NCI-H226 (cell line): ENCODE results near the gene CHST9.

ENCODE experiments used
- DNase-seq: peaks from one replicate; pipeline ENCODE4 v3.0.0-alpha.2; 2015

Gene CHST9

GRCh38 chr18:26922313-26922712, 262.8 kb downstream of the CHST9 start:
- DNase-seq, result no peak

GRCh38 chr18:26920644-26921043, 264.5 kb downstream of the CHST9 start:
- DNase-seq, result no peak

DNA sequence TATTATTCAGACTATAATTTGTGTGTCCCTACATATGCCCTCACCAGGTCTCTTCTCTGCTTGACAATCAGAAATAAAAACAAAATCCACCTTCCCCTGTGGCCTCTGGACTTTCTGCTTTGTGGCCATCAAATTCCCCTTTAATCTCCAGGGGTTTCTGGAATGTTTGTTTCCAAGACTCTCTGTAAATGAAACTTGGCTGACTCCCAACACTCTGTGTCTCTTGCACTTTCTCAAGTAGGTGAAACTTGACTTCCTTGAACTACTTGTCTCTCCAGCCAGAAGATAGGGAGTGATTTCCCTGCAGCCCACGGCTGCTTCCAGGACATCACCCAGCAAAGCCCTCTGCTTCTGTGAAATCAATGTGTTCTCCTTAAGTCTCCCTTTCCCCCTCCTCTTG, 265.5 kb downstream of the CHST9 start:
- DNase-seq, result no peak

GRCh38 chr18:26919201-26919600, 265.9 kb downstream of the CHST9 start:
- DNase-seq, result no peak

DNA sequence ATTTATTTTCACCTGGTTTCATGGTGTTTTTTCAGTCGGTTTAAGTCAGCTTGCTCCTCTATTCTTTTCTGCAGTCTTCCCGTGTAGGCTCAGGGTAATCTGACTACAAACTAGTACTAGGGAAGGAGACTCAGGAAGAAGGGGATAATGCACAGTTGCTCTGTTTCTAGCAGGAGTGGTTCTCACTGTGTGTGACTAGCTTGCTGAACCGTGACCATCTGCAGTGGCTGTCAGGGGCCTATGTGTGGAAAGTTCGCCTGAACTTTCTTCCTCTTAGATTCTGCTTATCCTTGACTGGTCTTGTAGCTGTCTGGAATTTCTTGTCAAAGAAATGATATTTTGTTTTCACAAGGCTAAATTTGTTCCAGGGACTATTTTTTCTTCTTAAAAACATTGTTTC, 273.3 kb downstream of the CHST9 start:
- no peak for DNase-seq

- DNase-seq, result no peak
Measured at GRCh38 chr18:26909599-26910290, 275.4 kb downstream of the CHST9 start.

DNA sequence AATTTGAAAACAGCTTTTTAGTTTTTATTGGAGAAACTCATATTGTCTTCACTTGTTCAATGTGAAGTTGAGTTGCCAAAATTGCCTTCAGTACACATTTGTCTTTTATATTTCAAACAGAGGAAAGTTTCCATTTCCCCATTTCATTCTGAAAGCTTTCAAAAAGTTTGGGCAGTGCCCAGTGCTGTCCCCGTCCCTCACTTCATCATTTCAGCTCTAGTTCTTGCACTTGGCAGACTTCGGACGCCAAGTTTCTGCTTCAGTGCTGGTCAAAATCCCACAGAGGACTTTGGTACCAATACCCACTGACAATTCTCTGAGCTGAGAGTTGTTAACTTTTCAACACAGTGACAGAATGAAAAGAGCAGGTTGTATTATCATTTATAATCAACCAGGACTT, 276.2 kb downstream of the CHST9 start:
- no peak for DNase-seq

DNA sequence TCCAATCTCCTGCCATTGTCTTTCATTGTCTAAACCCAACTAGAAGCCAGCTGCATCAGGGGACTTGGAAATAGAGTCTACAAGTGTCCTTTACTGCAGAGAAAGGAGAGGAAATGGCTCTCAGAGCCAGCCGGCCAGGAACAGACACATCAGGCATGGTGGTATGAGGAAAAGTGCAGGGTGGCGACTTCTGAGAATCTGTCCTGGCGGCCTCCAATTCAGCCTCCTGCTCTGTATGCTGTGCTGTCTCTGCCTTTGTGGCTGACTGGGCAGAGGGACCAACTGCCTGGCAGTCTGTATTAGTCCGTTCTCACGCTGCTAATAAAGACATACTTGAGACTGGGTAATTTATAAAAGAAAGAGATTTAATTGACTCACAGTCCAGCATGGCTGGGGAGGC, 282.8 kb downstream of the CHST9 start:
- no peak for DNase-seq

DNA sequence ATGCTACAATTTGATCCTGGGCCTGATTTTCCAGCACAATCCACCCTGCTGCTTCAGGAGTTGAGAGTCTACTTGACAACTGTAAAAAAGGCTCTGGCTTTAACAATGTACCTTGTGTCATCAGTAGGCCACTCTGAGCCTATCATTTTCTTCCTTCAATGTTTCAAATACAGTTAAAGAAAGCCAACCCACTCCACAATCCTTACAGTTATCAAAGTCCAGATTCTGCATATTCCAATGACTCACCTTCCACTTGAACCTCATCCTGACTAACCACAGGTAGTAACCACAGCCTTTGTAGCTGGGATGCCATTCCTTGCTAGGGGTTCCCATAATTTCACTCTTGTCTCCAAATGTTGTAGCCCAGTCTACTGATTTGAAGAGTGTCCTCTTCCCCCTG, 284.1 kb downstream of the CHST9 start:
- no peak for DNase-seq

GRCh38 chr18:26894426-26894825, 290.7 kb downstream of the CHST9 start:
- DNase-seq, result no peak

GRCh38 chr18:26893996-26894395, 291.1 kb downstream of the CHST9 start:
- DNase-seq, result no peak

- no peak for DNase-seq
Measured at GRCh38 chr18:26888259-26888658, 296.8 kb downstream of the CHST9 start.

DNA sequence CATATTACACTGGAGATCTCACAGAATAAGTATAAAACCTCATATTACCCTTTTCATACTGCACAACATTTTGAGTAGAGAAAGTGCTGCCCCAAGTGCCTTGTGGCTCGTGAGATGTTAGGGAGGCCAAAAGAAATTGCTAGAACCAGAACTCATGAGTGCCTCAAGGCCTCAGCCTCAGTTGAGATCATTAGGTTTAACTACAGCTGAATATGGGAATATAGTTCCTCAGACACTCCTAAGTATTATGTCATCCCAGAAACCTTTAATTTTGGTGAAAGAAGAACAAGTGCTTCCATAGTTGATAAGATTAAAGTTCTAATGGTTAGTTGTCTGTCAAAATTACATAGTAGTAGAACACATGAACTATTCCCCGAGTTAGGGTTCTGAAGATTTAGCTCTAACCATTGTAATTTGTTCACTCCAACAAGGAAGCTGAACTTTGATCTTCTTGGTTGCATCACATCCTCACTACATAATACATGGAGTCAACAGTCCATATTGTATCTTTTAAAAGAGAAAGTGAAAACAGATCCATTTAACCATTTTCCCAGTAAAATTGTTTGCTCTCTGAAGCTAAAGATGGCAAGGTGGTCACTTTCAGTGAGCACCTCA, 310.0 kb downstream of the CHST9 start:
- DNase-seq, result no peak

DNA sequence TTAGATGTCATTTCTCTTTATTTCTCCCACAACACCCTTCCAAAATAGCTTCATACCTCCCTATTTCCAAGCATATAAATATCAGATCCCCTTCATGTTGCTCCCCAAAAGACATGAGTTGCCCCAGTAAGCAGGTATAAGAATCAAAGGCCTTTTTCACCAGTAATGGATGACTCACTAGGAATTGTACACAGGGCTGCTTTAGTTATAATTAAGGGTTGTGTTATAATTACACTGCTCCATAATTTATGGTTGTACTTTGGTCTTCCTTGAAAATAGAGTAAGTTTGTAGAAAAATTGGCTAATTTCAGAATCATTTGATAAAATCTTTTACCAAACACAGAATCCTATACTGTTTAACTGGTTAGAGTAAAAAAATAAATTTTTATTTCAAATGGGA, 310.8 kb downstream of the CHST9 start:
- no peak for DNase-seq

DNA sequence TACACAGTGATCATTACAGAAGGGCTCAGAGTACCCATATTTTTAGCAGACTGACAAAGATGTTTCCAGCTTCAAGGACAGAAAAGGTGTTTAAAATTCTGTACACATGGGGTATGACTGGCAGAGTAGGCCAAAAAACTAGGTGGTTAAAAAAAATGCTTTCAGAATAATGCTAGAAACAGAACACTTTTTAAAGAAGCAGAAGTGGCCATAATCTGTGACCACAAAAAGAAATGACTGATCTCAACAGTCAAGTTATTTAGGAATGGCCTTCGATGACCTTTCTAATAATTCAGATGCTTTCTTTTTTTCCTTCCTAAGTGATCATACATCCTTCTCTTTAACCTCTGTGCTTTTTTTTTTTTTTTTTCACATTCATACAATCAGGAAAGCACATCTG, 315.5 kb downstream of the CHST9 start:
- no peak for DNase-seq

- no peak for DNase-seq
Measured at GRCh38 chr18:26868968-26869586, 316.0 kb downstream of the CHST9 start.

DNA sequence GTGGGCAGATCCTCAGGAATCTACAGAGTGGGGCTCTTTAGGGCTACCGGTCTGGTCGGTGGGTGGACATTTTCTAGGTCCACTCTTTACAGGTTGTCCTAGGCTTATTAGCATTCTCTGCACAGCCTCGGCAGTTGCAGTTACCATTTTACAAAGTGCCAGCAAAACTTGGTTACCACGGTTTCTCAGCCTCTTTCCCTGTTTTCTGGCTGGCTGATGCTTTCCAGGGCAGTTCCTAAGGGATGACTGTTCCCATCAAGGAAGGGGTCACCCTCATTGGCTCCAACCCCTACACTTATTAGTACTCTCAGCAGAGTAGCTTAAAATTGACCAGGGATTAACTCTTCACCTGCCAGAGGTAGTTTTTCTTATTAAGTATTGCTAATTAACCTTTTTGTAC, 317.6 kb downstream of the CHST9 start:
- DNase-seq, result no peak

DNA sequence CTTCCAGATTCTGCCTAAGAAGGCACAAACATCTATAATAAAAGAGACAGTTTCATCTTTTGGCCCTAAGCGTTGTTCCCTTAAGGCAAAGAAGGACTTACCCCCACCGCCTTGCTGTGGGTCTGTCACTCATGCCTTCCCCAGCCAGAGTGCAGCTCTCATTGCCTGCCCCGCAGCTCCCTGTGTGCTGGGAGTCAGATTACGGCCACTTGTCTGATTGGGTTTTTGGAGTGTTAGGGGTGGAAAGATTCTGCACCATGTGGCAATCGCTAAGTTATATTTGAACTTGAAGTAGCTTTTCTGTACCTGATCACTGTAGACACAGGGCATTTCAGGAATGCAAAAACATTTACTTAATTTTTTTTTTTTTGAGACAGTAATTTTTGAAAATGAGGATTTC, 319.6 kb downstream of the CHST9 start, which contains the start of gene AQP4:
Gene AQP4, minus strand, starts transcription at position 151 of the 400 bp plus-strand sequence. Its CDS starts 18 bp downstream, at position 133.
- no peak for DNase-seq

DNA sequence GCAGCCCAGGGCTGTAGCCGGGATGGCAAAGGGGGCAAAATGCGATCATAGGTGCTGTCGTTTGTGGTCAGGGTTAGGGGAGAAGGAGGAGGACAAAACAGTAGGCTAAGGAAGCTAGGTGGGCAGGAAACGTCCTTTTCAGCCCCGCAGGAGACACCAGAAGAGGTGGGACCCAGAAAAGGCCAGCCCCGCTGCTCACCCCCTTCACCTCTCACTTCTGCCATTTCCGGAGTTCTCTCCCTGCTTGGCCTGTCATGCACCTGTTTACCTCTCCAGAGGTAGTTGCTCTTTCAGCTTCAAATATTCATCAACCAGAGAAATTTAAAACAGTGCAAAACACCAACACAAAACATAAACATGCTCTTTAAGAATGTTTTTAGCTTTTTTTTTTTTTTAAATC, 320.4 kb downstream of the CHST9 start:
- DNase-seq, result no peak

GRCh38 chr18:26863921-26864497, 321.1 kb downstream of the CHST9 start:
- DNase-seq, result no peak

DNA sequence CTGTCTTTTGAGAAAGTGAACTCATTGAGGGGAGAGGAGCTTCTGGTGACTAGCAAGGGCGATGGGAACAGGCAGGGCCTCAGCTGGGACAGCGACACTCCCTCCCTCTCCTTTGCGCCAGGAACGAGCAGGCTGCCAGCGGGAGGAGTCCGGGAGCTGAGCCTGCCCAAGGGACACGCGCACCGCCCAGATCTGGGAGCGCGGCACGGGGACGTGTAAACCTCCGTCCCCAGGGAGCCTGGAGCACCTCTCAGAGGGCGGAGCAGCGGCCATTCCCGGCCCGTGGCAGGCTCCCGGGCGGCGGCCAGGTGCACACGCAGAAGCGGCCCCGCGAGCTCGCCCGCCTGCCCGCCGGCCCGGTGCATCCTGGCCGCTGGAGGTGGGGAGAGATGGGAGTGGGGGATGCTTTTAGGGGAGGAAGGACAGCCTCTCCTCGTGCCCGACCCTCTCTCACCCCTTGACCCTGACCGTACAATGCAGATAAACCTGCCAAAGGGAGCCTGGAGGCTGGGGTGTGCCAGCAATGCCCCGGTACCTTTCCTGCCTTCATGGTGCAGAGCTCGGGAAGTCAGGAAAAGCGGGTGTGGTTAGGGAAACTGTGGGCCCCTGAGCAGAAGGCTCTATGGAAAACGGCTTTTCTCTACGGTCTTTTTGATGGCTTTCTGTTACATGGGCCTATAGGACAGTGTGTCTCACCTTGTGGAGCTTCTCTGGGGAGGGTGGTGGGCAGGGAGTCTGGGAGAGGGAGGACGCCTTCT, 321.8 kb downstream of the CHST9 start:
- DNase-seq, result no peak

DNA sequence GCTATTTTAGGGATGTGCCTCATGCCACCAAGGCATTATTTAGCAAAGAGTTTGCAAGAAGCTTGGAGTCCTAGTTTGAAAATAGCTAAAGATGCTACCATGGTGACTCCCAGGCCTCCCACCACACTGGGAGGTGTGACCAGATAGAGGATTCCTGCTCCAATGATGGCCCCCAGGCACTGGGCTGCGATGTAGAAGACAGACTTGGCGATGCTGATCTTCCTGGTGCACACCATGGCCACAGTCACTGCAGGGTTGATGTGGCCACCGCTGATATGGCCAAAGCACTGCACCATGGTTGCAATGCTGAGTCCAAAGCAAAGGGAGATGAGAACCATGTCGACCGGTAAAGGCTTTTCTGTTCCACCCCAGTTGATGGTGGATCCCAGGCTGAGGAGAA, 323.0 kb downstream of the CHST9 start:
- no peak for DNase-seq
